ENCODE results near the gene CCDC66. TPM values are rescaled to one million over a fixed set of nuclear protein-coding genes. Genes with fewer than 3 reads are reported as not detected.

Gene CCDC66
- total and polyA plus RNA-seq, 9 of the 15 experiments (the other 6 are each of a cell fraction or from before 2014, with no cell fraction given), result 21.5 to 46.5 (median 29.6) TPM

GRCh38 chr3:56556908-56557830, at the start of gene CCDC66 (continued):
- no peak for TF ChIP-seq CHD7 (IDR thresholded peaks at IDR 0.05; ENCODE audit: low read depth, low read length)
- no peak for TF ChIP-seq ZNF431 (CRISPR knock-in tag; IDR thresholded peaks at IDR 0.05)
- TF ChIP-seq DIDO1 (tag; IDR thresholded peaks at IDR 0.05; ENCODE audit: low read depth), result no peak
- TF ChIP-seq POLR2G (IDR thresholded peaks at IDR 0.05; ENCODE audit: low read depth, low read length), result peak; percentile 96
- TF ChIP-seq FOXK1 (CRISPR knock-in tag; IDR thresholded peaks at IDR 0.05; ENCODE audit: borderline replicate concordance), result peak; percentile 39; the same call in 1 of the 2 replicates
- peak; percentile 94 for TF ChIP-seq FOXK2 (conservative IDR thresholded peaks at IDR 0.05 in 1 of 2, IDR thresholded peaks at IDR 0.05 in 1 of 2; ENCODE audit: low read depth in 2 of 2)
- peak; percentile 55; the same call in 1 of the 2 replicates for TF ChIP-seq ZNF511 (CRISPR knock-in tag; IDR thresholded peaks at IDR 0.05)
- no peak for TF ChIP-seq ATF1 (CRISPR knock-in tag; IDR thresholded peaks at IDR 0.05)
- peak; percentile 65 for TF ChIP-seq ATF1 (tag; IDR thresholded peaks at IDR 0.05)
- TF ChIP-seq ZNF263 (CRISPR knock-in tag; IDR thresholded peaks at IDR 0.05; ENCODE audit: borderline replicate concordance), result peak; percentile 41; the same call in 1 of the 2 replicates
- peak; percentile 78 for TF ChIP-seq PRDM10 (IDR thresholded peaks at IDR 0.05; ENCODE audit: partially characterized antibody)

Data from K562 (cell line).